DOHH2 (cell line): ENCODE results near the gene CNBD2.

ENCODE experiments used
- H3F3A ChIP-seq: fragments of 200-600 bp; sonication (generic), shearing (Covaris generic); 2 replicates; pipeline ENCODE4 v1.6.0; 2016; ENCODE audit warnings: antibody characterized with exemption, mild to moderate bottlenecking; ENCODE audit not compliant: control insufficient read depth, insufficient read depth
- H3K27ac ChIP-seq: fragments of 200-600 bp; sonication (generic); 2 replicates; pipeline ENCODE4 v1.5.1; 2014; ENCODE audit warnings: low read depth, mild to moderate bottlenecking, low read length, moderate library complexity
- H3K27me3 ChIP-seq: fragments of 200-600 bp; sonication (generic); 2 replicates; pipeline ENCODE4 v1.6.1; 2014; ENCODE audit warnings: mild to moderate bottlenecking, low read length, mixed read lengths; ENCODE audit not compliant: control insufficient read depth
- H3K36me3 ChIP-seq: fragments of 200-600 bp; sonication (generic); 2 replicates; pipeline ENCODE4 v1.6.1; 2014; ENCODE audit warnings: mild to moderate bottlenecking, low read length, moderate library complexity, mixed read lengths; ENCODE audit not compliant: control insufficient read depth
- H3K4me1 ChIP-seq: fragments of 200-600 bp; sonication (generic); 2 replicates; pipeline ENCODE4 v1.6.1; 2014; ENCODE audit warnings: mild to moderate bottlenecking, low read length, mixed read lengths; ENCODE audit not compliant: control insufficient read depth
- H3K4me2 ChIP-seq: fragments of 200-600 bp; sonication (generic); 2 replicates; pipeline ENCODE4 v1.6.0; 2014; ENCODE audit warnings: mild to moderate bottlenecking, low read length, moderate library complexity
- H3K4me3 ChIP-seq: fragments of 200-600 bp; sonication (generic); 2 replicates; pipeline ENCODE4 v1.5.1; 2014; ENCODE audit warnings: mild to moderate bottlenecking, low read length, mixed read lengths
- H3K79me2 ChIP-seq: fragments of 200-600 bp; sonication (generic); 2 replicates; pipeline ENCODE4 v1.6.1; 2014; ENCODE audit warnings: mild to moderate bottlenecking, low read length, mixed read lengths; ENCODE audit not compliant: control insufficient read depth
- H3K9me2 ChIP-seq: fragments of 200-600 bp; sonication (generic); replicated peaks from 2 replicates; pipeline ENCODE4 v1.6.1; 2014; ENCODE audit warnings: mild to moderate bottlenecking, low read length, mixed read lengths; ENCODE audit not compliant: control insufficient read depth
- H3K9me3 ChIP-seq: fragments of 200-600 bp; sonication (generic); 2 replicates; pipeline ENCODE4 v1.6.1; 2014; ENCODE audit warnings: antibody characterized with exemption, low read length, mixed read lengths; ENCODE audit not compliant: control insufficient read depth, insufficient read depth
- H4K20me1 ChIP-seq: fragments of 200-600 bp; sonication (generic); 2 replicates; pipeline ENCODE4 v1.6.0; 2014; ENCODE audit warnings: low read depth, mild to moderate bottlenecking, antibody characterized with exemption, low read length, moderate library complexity; ENCODE audit not compliant: control insufficient read depth, insufficient read depth
- CTCF ChIP-seq: fragments of 200-600 bp; sonication (generic); IDR thresholded peaks from one replicate; pipeline ENCODE4 v1.5.1; 2014; ENCODE audit warnings: antibody characterized with exemption, mild to moderate bottlenecking, low read depth, low read length; ENCODE audit not compliant: poor library complexity, severe bottlenecking
- EZH2phosphoT487 ChIP-seq: fragments of 200-600 bp; sonication (generic); IDR thresholded peaks from 2 replicates; pipeline ENCODE4 v1.6.1; 2017; ENCODE audit warnings: borderline replicate concordance, mild to moderate bottlenecking, antibody characterized with exemption, low read length, moderate library complexity, mixed read lengths

Gene CNBD2

GRCh38 chr20:35968930-35969329 is 540 bp downstream of the CNBD2 start:
- H3F3A ChIP-seq = no peaks in the 10 kb centered on the region
- no peak overlapping the region for H3K4me2 ChIP-seq
- H3K4me1 ChIP-seq = peaks cover 3% of the 10 kb centered on the region; the same call in 1 of the 2 replicates
- H3K27me3 ChIP-seq = no peaks in the 10 kb centered on the region
- no peaks in the 10 kb centered on the region for H3K79me2 ChIP-seq
- no peaks in the 10 kb centered on the region for H3K9me3 ChIP-seq
- H3K4me3 ChIP-seq = no peak overlapping the region
- TF ChIP-seq CTCF = no peak
- no peak for TF ChIP-seq EZH2phosphoT487
- no peaks in the 10 kb centered on the region for H3K36me3 ChIP-seq
- no peak overlapping the region for H3K27ac ChIP-seq
- no peaks in the 10 kb centered on the region for H4K20me1 ChIP-seq
- no peaks in the 10 kb centered on the region for H3K9me2 ChIP-seq

GRCh38 chr20:35971981-35972380 is 3.6 kb downstream of the CNBD2 start:
- H3K9me3 ChIP-seq = no peaks in the 10 kb centered on the region
- H3K4me3 ChIP-seq = no peak overlapping the region

GRCh38 chr20:35972462-35972861 is 4.1 kb downstream of the CNBD2 start:
- no peak overlapping the region for H3K4me2 ChIP-seq
- TF ChIP-seq EZH2phosphoT487 (no peak), CTCF (no peak)
- no peak overlapping the region for H3K4me3 ChIP-seq
- H3K27ac ChIP-seq = no peak overlapping the region
- H3F3A ChIP-seq = no peaks in the 10 kb centered on the region
- H3K36me3 ChIP-seq = no peaks in the 10 kb centered on the region
- H3K27me3 ChIP-seq = no peaks in the 10 kb centered on the region
- H3K79me2 ChIP-seq = no peaks in the 10 kb centered on the region
- no peaks in the 10 kb centered on the region for H4K20me1 ChIP-seq
- H3K9me3 ChIP-seq = no peaks in the 10 kb centered on the region
- H3K4me1 ChIP-seq = peaks cover 24% of the 10 kb centered on the region
- no peaks in the 10 kb centered on the region for H3K9me2 ChIP-seq

More at GRCh38 chr20:35971981-35972380, 3.6 kb downstream of the CNBD2 start:
- TF ChIP-seq EZH2phosphoT487 (no peak), CTCF (no peak)
- no peaks in the 10 kb centered on the region for H4K20me1 ChIP-seq
- H3K9me2 ChIP-seq = no peaks in the 10 kb centered on the region
- no peak overlapping the region for H3K27ac ChIP-seq
- no peaks in the 10 kb centered on the region for H3K36me3 ChIP-seq
- no peak overlapping the region for H3K4me2 ChIP-seq
- H3K79me2 ChIP-seq = no peaks in the 10 kb centered on the region
- peaks cover 19% of the 10 kb centered on the region for H3K4me1 ChIP-seq
- no peaks in the 10 kb centered on the region for H3F3A ChIP-seq
- no peaks in the 10 kb centered on the region for H3K27me3 ChIP-seq
